Smooth muscle cell of the brain vasculature (primary cell): ENCODE data around the gene PKNOX2.

ENCODE experiments used
- DNase-seq: peaks from one replicate; pipeline ENCODE4 v3.0.0-alpha.2; 2012; ENCODE audit warnings: low read depth, low spot score

The PKNOX2 gene

GRCh38 chr11:125312812-125313211, 148.3 kb downstream of the PKNOX2 start:
- no peak for DNase-seq

GRCh38 chr11:125313271-125314219, 149.0 kb downstream of the PKNOX2 start:
- no peak for DNase-seq

DNA sequence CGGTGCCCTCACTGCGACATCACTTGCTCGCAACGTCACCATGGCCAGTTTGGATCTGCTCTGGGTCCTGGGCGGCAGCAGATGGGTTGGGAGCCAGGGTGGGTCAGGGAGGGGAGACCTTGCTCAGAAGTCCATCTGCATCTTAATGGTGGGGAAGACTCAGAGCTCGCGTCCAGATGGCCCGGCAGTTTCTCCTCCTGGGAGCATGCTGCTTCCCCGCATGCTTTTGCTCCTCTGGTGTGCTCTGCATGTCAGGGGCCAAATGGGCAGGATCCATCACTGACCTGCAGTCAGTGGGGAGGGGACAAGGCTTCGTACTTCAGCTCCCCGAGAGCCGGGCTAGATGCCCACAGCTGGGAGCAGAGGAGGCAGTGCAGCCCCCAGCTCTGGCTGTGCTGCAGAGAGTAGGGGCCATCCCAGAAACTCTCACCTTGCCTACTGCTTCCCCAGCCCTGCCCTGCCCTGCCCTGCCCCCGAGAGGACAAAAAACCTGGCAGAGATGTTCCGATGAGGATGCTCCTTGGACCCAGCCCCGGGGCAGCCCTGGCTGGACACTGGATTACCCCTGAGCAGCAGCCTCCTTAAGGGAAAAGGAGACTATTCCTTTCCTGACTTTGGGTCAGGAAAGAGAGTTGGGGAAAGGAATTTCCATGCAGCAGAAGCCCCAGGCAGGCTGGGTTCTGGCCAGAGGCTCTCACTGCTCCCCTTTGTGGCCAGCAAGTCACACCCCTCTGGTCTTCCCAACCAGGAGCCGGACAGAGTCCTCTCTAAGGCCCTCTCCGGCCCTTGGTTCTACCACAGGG, 149.9 kb downstream of the PKNOX2 start:
- DNase-seq, result no peak

DNA sequence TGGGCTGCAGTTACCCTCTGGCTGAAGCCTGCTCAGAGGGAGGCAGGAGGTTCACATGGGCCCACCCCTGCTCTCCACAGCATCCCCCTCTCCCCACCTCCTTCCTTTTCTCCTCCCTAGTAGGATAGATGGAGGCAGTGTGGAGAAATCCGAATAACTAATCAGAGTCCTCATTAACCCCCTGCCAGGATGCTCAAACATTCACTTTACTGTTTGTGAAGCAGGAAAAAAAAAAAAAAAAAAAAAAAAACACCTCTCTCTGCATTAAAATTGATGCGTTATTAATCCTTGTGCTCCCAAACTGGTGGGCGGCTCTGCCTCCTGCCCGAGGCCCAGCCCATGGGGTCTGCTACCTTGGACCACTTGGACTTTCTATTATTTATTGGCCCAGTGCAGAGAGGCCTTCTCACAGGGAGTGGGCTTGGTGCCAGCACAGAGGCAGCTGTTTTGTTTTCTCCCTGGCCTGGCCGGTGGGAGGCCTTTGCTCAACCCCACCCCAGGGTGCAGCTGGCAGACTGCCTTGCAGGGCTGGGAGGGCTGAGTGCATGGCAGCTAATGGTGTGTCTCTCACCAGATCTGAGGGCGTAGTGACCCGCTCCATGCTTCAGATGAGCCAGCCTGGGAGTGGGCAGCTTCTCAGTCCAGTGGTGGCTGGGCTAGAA, 150.7 kb downstream of the PKNOX2 start:
- no peak for DNase-seq

DNA sequence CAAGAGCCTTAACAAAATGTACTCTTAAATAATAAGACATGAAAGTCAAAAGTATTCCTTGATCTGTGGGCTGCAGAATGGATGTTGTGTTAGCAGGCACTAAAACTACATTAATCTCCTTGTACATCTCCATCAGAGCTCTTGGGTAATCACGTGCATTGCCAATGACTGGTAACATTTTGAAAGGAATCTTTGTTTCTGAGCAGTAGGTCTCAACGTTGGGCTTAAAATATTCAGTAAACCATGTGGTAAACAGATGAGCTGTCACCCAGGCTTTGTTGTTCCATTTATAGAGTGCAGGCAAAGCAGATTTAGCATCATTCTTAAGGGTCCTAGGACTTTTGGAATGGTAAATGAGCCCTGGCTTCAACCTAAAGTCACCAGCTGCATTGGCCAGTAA, 152.9 kb downstream of the PKNOX2 start:
- DNase-seq, result no peak

DNA sequence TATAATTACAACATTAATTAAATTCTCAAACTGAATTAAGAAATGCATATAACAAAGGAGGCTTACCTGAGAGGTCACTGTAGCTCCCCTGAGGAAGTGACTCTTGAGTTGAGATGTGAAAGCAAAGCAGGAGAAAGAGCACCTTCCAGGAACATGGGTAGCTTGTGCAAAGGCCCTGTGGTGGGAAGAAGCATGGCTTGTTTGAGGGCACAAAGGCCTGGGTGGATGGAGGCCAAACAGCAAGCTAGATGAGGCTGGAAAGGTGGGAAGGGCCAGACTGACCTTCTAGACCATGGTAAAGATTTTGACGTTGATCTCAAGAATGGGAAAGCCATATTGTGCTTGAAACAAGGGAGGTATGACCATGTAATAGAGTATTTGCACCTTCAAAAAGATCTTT, 155.1 kb downstream of the PKNOX2 start:
- no peak for DNase-seq

- no peak for DNase-seq
Observed at GRCh38 chr11:125320347-125321076, 156.0 kb downstream of the PKNOX2 start.

GRCh38 chr11:125322289-125322688, 157.7 kb downstream of the PKNOX2 start:
- no peak for DNase-seq

- no peak for DNase-seq
Observed at GRCh38 chr11:125325196-125325595, 160.6 kb downstream of the PKNOX2 start.

DNA sequence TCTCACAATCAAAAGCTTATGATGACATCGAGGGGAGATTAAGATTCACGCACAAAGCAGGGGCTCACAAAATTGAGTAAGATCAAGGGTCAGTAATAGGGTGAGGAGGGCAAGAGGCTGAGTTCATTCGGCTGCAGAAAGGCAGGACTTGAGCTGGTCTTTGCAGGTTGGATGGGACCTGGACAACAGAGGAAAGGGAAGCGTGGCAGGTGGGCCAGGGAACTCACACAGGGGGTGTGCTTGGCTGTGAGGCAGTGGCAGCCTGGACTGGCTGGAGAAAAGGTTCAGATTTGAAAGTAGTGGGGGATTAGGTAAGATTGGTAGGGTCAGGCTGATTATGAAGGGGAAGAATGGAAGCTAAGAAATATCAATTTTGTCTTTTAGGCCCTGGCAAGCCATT, 161.6 kb downstream of the PKNOX2 start:
- DNase-seq, result no peak

DNA sequence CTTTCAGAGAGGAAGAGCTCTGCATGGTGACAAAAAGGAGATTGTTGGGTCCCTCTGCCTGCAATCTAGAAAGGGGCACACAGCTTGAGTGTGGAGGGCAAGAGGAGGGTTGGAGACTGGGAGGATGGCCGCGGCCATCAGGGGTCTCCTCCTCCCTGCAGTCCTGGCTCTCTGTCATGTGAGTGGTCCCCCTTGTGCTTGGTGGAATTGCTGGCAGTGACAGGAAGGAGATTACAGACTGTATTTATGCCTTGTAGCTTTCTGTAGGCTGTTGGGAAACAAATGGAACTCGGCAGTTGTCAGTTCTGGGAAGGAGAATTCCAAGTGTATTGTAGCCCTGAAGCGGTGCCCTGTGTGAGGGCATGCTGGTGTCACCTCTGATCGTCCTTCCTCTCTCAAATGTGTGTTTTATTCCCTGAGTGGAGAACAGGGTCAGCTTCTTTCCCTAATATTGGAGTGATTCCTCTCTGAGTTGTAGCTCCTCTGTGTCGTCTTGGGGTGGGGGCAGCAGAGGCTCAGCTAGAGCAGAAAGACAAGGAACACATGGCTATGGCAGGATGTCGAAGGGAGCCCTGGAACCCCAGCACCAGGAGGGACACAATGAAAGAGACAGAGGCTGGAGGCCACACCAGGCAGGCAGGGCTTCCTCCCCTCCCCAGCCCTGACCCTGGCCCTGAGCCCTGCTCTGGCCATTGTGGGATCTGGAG, 163.1 kb downstream of the PKNOX2 start:
- DNase-seq, result no peak

- DNase-seq, result no peak
Observed at GRCh38 chr11:125328225-125328580, 163.7 kb downstream of the PKNOX2 start.

GRCh38 chr11:125329786-125330185, 165.2 kb downstream of the PKNOX2 start:
- DNase-seq, result no peak

GRCh38 chr11:125330462-125331325, 166.1 kb downstream of the PKNOX2 start:
- DNase-seq, result no peak

GRCh38 chr11:125331357-125332035, 166.9 kb downstream of the PKNOX2 start:
- no peak for DNase-seq

- no peak for DNase-seq
Observed at GRCh38 chr11:125332821-125333220, 168.3 kb downstream of the PKNOX2 start.

DNA sequence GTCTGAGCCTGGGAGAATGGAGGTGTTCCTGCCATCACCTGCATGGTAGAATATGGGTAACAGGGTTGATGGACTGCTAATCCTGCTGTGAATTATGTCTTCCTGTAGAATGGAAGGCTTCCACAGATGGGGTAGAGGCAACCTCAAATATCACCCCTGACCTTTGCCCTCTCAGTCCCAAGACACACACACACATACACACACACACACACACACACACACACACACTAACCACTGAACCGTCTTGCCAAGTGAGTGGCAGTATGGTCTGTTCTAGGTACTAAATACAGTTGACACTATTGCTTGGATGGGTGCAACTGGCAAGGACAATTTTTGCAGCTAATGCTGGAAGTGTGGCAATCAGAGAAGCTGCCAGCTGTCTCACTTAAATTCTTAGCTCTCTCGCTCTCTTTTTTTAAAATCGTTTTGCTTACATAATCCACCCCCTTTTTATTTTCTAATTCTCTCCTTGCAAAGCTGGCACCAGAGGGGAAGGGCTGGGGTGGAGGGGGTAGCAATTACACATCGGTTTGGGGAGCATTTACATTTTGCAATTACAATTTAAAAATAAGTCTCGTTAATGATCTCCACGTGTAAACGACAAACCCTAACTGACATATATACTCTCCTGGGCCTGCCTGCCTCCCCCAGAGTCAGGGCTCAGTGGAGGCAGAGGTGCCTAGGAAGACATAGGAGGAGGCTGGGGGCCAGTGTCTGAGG, 169.0 kb downstream of the PKNOX2 start:
- DNase-seq, result no peak

- DNase-seq, result no peak
Observed at GRCh38 chr11:125335106-125335505, 170.6 kb downstream of the PKNOX2 start.
